GM18498 (cell line): ENCODE measurements around the gene FAM114A2.

Experiments
- ATAC-seq: cut with Tn5 transposase; IDR thresholded peaks from one replicate; pipeline ENCODE4 v1.9.1; 2021; ENCODE audit warnings: mild to moderate bottlenecking, moderate library complexity; ENCODE audit not compliant: unreplicated experiment

FAM114A2 gene

GRCh38 chr5:153987301-153987700 lies 51.4 kb downstream of the FAM114A2 start:
- no peak for ATAC-seq

- no peak for ATAC-seq
These were observed 53.2 kb downstream of the FAM114A2 start for GRCh38 chr5:153985498-153985897.

GRCh38 chr5:153983885-153984284 lies 54.8 kb downstream of the FAM114A2 start:
- no peak for ATAC-seq

GRCh38 chr5:153981905-153982605 lies 56.7 kb downstream of the FAM114A2 start:
- no peak for ATAC-seq

GRCh38 chr5:153979028-153979783 lies 59.5 kb downstream of the FAM114A2 start:
- ATAC-seq, result no peak

- peak; percentile 14 for ATAC-seq
These were observed 63.9 kb downstream of the FAM114A2 start for GRCh38 chr5:153974813-153975163.

- ATAC-seq, result peak; percentile 62
These were observed 64.4 kb downstream of the FAM114A2 start for GRCh38 chr5:153974131-153974812.

- no peak for ATAC-seq
These were observed 66.5 kb downstream of the FAM114A2 start for GRCh38 chr5:153972240-153972639.

GRCh38 chr5:153970496-153970895 lies 68.2 kb downstream of the FAM114A2 start:
- ATAC-seq, result no peak

- peak; percentile 21 for ATAC-seq
These were observed 69.2 kb downstream of the FAM114A2 start for GRCh38 chr5:153969563-153969895.

GRCh38 chr5:153968761-153969562 lies 69.7 kb downstream of the FAM114A2 start:
- peak; percentile 38 for ATAC-seq

- ATAC-seq, result peak; percentile 73
These were observed 73.6 kb downstream of the FAM114A2 start for GRCh38 chr5:153964880-153965645.

GRCh38 chr5:153964191-153964879 lies 74.4 kb downstream of the FAM114A2 start:
- ATAC-seq, result no peak

GRCh38 chr5:153960269-153961215 lies 78.2 kb downstream of the FAM114A2 start:
- no peak for ATAC-seq

GRCh38 chr5:153959134-153959957 lies 79.4 kb downstream of the FAM114A2 start:
- no peak for ATAC-seq

- no peak for ATAC-seq
These were observed 81.5 kb downstream of the FAM114A2 start for GRCh38 chr5:153957205-153957604.

- ATAC-seq, result no peak
These were observed 85.3 kb downstream of the FAM114A2 start for GRCh38 chr5:153953411-153953810.

GRCh38 chr5:153952893-153953292 lies 85.8 kb downstream of the FAM114A2 start:
- ATAC-seq, result no peak
